Renal cortex interstitium (tissue), 11 donors: ENCODE data around the gene L1CAM. TPM values are rescaled to one million over a fixed set of nuclear protein-coding genes. Genes with fewer than 3 reads are reported as not detected.

Experiments used
- DNase-seq, 11 donors: peaks; one replicate each; pipeline ENCODE4 v3.0.0-alpha.2; 2013; ENCODE audit warnings: low read depth in 9 of 11, low spot score in 4 of 11; ENCODE audit errors: extremely low read depth in 1 of 11
- polyA plus RNA-seq, 3 donors: library from polyadenylated mRNA; unstranded; fragments of 120-200 nt; gene quantifications; one replicate each; pipeline ENCODE4 v1.2.1, GENCODE V29; 2013; ENCODE audit not compliant: insufficient read length in 3 of 3

L1CAM gene
- polyA plus RNA-seq, 3 donors: 35.2 to 57.4 (median 53.1) TPM

DNA sequence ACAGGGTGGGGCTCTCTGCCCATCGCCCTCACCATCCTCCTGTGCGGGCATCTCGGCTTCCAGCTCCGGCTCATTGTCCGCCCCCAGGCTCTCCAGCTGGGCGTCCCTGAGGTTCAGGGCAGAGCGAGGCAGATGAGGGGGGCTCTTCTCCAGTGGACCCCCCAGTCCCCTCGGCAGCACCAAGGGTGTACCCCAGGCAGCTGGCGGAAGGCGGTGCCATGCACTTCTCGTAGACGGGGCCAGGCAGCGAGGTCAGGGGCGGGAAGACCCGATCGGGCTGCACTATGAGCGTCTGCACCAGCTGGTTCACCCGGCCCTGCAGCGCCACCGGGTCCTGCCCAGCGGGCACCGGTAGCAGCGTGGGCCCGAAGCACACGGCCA, 24.0 kb upstream of the L1CAM start:
- no peak for DNase-seq

GRCh38 chrX:153909024-153909979, 23.3 kb upstream of the L1CAM start:
- DNase-seq: no peak

- DNase-seq: no peak
Observed at GRCh38 chrX:153908219-153908860, 22.4 kb upstream of the L1CAM start.

DNA sequence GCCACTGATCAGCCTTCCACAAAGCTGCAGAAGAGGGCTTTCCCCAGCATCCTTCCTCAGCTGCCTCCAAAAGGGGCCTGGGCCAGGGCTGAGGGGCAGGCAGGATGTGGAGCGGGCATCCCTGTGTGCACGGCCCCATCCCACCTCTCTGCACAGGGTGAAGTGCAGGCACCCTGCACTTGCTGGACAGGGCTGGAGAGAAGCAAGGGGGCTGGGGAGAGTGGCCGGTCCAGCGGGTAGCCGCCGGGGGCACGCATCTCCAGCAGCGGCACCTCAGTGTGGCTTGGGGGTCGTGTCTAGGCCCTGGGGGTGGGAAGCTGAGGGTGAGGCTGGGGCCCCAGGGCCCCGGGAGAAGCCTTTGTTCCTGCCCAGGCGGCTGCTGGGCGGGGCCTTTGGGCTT, 21.5 kb upstream of the L1CAM start:
- DNase-seq: no peak

DNA sequence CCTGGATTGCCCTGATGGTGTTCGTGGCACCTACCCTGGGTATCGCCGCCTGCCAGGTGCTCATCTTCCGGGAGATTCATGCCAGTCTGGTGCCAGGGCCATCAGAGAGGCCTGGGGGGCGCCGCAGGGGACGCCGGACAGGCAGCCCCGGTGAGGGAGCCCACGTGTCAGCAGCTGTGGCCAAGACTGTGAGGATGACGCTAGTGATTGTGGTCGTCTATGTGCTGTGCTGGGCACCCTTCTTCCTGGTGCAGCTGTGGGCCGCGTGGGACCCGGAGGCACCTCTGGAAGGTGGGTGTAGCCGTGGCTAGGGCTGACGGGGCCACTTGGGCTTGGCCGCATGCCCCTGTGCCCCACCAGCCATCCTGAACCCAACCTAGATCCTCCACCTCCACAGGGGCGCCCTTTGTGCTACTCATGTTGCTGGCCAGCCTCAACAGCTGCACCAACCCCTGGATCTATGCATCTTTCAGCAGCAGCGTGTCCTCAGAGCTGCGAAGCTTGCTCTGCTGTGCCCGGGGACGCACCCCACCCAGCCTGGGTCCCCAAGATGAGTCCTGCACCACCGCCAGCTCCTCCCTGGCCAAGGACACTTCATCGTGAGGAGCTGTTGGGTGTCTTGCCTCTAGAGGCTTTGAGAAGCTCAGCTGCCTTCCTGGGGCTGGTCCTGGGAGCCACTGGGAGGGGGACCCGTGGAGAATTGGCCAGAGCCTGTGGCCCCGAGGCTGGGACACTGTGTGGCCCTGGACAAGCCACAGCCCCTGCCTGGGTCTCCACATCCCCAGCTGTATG, 20.3 kb upstream of the L1CAM start:
- no peak for DNase-seq

- no peak for DNase-seq
Observed at GRCh38 chrX:153905481-153906095, 19.6 kb upstream of the L1CAM start.

DNA sequence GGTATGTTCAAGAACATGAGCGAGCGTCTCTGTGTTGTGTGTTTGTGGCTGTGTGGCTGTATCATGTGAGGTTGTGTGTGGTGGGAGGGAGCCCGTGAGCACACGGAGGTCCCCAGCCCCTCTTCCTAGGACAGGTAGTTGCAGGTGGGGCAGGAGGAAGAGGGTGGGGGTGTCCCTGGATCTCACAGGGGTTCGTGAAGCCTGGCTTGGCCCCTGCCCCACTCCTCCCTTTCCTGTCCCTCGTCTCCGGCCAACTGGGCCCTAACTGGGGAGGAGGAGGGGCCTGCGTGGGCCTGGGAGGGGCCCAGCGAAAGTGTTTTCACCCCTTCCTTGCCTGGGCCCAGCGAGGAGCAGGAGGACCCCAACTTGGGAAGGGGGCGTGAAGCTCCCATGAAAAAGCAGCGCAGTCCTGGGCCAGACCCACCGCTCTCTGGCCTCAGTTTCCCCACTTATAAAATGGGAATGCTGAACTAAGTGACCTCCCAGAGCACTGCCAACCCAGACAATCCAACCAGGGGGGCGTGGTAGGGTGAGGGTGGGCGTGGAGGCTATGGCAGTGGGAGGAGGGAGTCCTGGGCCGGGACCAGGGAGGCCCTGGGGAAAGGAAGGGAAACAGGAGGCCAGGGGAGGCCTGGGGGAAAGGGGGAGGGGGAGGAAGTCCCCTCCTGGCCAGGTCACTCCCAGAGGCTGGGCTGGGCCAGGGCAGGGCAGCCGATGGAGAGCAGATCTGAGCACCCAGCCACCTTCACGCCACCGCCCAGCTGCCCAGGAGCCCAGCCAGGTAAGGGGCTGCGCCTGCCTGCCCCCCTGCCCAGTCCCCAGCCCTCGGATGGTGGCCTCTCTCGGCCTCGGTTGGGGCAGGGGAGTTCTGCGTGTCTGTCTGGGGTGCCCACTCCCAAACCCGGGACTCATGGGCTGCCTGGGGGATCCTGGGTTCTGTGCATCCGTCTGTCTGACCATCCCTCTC, 18.3 kb upstream of the L1CAM start, which contains the start of gene AVPR2:
Gene AVPR2, plus strand, starts transcription at position 683 of the 967 bp plus-strand sequence. CDS start 473 bp downstream, outside the sequence.
- no peak for DNase-seq

GRCh38 chrX:153903238-153903980, 17.4 kb upstream of the L1CAM start:
- no peak for DNase-seq

DNA sequence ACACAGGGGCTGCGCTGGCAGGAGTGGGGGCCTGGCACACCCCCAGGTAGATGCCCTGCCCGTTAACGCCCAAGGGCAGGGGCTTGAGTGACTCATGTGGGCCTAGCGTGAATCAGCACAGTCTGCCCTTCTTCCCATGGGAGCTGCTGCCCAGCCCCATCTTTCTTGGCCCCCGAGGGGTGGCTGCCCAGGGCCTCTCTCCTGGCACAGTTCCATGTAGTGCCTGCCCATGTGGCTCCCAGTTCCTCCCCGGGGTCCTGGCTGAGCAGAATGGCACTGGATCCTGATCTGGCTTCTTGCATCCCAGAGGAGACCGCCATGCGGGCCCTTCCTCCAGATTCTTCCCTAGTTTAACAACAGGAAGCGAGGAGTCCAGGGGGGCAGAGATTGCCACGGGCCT, 16.4 kb upstream of the L1CAM start:
- DNase-seq: no peak

- DNase-seq: no peak
Observed at GRCh38 chrX:153901753-153902140, 15.8 kb upstream of the L1CAM start.

DNA sequence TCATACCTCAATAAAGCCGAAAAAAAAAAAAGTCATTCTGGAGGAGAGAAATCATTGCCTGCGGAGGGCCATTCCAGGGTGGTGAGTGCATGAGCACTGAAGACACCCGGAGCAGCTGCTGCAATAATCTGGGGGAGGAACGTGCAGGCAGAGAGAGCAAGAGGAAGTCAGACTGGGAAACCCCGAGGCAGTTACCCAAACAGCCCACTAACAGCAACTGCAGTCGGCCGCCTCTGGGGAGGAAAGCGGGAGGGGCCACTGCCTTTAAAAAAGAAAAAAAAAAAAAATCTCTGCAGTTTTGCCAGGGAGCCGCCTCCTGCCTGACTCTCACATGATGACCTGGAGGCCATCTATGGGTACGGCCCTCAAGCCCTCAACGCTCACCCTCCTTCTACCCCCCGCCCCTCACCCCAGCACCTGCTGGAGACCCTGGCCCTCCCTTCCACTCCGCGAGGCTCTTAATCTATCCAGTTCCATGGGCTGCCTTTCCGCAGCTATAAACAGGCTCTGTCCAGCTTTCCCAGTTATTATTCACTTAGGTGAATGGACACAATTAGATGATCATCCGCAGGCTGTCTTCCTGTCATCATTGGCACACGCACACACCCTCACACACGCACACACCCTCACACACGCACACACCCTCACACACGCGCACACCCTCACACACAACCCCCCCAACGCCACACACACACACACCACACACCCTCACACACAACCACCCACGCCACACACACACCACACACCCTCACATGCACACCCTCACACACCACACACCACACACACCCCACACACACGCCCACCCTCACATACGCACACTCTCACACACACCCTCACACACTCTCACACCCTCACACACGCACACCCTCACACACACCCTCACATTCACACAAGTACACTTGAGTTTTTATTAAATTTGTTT, 15.1 kb upstream of the L1CAM start:
- DNase-seq: no peak

GRCh38 chrX:153897899-153898298, 11.9 kb upstream of the L1CAM start:
- no peak for DNase-seq

GRCh38 chrX:153889123-153889522, 3.1 kb upstream of the L1CAM start:
- no peak for DNase-seq

DNA sequence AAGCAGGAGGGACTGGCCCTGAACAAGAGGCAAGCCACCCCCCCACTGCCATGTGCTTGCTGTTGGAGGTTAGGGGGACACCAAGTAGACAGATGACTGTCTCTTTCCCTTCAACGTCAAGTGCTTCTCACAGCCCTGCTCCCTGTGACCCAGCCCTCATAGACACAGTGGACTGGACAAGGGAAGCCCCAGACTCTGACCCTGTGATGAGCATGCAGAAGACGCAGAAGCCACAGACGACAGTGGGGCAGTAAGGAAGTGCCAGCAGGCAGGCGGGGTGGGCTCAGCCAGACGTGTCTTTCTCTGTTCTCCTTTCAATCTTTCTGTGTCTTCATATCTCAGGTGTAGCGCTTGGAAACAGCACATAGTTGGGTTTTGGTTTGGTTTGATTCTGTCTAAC, 2.4 kb upstream of the L1CAM start:
- DNase-seq: no peak

- no peak for DNase-seq
Observed at GRCh38 chrX:153887385-153887784, 1.4 kb upstream of the L1CAM start.

- peak in 3 of 11 donors; percentile 41 to 43 (median 43) for DNase-seq
Observed at GRCh38 chrX:153886915-153887314, 942 bp upstream of the L1CAM start.
